ENCODE data around the gene HSPA6.
"Not testable (repeated sequence)": the region's sequence is repeated elsewhere in the genome, so short reads cannot be mapped to it uniquely, and the experiment has no call there.

Gene HSPA6

GRCh38 chr1:161503394-161503748 lies 21.0 kb upstream of the HSPA6 start:
- no peak for DNase-seq (ENCODE audit: low spot score)

- DNase-seq (ENCODE audit: low spot score) = no peak
Observed at GRCh38 chr1:161505686-161506085, 18.7 kb upstream of the HSPA6 start.

DNA sequence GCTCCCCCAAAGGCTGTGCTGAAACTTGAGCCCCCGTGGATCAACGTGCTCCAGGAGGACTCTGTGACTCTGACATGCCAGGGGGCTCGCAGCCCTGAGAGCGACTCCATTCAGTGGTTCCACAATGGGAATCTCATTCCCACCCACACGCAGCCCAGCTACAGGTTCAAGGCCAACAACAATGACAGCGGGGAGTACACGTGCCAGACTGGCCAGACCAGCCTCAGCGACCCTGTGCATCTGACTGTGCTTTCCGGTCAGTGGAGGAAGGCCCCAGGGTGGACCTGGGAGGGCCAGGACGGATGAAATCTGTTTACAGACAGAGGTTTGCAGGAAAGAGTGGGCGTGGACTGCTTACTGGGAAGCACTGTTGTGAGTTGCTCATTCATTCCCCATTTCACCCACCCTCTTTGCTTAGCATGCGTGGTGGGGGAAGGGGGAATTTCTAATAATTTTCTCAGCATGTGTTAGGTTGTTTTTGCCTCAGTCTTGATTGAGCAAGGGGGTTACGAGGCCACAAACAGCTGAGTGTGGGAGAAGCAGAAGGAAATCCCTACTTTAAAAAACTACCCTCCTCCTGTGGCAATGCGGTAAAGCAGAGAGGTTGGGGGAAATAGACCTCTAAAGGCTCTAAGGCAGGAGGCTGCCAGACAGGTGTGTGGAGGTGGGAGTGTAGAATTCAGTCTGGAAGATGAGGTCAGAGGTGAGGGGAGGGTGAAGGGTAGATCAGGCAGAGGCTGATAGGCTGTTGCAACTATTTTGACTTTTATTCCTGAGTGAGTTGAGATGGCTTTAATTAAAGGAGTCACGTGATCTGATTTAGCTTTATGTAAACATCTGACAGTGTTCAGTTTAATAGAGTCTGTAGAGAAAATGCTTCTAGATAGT lies 17.8 kb upstream of the HSPA6 start:
- DNase-seq (ENCODE audit: low spot score) = no peak

DNA sequence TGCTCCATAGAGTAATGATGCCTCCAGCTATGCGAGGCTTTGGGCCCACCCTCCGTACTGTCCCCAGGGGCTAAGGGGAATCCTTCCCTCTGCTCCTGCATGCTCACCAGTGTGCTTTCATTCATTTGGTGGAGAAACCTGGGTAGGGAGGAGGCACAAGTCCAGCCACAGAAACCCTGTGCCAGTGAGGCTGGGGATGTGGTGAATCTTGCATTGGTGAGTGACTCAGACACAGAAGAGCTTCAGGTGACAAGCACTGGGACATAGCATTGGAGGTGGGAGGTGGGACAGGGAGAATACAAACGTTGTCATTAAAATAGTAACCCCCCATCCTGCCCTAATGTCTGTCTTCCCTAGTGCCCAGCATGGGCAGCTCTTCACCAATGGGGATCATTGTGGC lies 13.9 kb upstream of the HSPA6 start:
- no peak for DNase-seq (ENCODE audit: low spot score)

GRCh38 chr1:161511018-161511755 lies 13.2 kb upstream of the HSPA6 start:
- no peak for DNase-seq (ENCODE audit: low spot score)

- DNase-seq (ENCODE audit: low spot score) = no peak
Observed at GRCh38 chr1:161511756-161512060, 12.6 kb upstream of the HSPA6 start.

- DNase-seq (ENCODE audit: low spot score) = peak; percentile 7
Observed at GRCh38 chr1:161512636-161513447, 11.5 kb upstream of the HSPA6 start.

DNA sequence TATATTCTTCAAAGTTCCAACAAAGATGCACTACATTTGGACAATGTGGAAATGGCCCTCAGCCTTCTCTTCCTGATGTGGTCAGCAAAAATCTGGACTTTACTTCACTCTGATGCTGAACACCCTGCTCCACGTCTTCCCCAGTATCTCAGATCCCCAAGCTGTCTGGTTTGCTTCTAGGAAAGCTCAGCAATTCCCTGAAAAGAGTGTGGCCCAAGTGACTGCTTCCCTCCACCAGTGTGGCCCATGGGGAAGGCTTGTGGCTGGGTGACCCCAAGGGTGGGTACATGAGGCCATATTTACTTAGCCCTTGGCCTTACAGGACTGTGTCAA lies 10.9 kb upstream of the HSPA6 start:
- DNase-seq (ENCODE audit: low spot score) = not testable (repeated sequence)

DNA sequence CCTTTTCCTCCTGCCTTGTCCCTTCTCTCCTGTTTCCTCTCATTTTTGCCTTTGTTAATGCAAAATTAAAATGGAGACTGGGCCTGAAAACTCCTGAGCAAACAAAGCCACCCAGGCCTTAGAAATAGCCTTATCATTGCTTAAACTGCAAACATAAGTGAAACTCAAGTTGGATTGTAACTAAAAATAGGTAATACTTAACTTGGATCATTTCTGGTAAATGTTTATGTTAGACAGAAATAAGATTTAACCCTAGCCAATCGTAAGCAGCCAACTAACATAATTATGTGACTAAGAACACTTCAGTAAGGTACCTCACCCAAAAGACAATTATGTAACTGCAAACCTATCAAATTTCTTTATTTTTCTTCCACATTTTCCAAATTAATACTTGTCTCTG lies 10.4 kb upstream of the HSPA6 start:
- not testable (repeated sequence) for DNase-seq (ENCODE audit: low spot score)

- DNase-seq (ENCODE audit: low spot score) = not testable (repeated sequence)
Observed at GRCh38 chr1:161523041-161523816, 1.1 kb upstream of the HSPA6 start.

GRCh38 chr1:161524742-161525291 lies 477 bp downstream of the HSPA6 start:
- DNase-seq (ENCODE audit: low spot score) = not testable (repeated sequence)

GRCh38 chr1:161525321-161525720 lies 981 bp downstream of the HSPA6 start:
- DNase-seq (ENCODE audit: low spot score) = not testable (repeated sequence)

GRCh38 chr1:161525918-161526317 lies 1.6 kb downstream of the HSPA6 start:
- DNase-seq (ENCODE audit: low spot score) = not testable (repeated sequence)

- DNase-seq (ENCODE audit: low spot score) = not testable (repeated sequence)
Observed at GRCh38 chr1:161528550-161528949, 4.2 kb downstream of the HSPA6 start.

DNA sequence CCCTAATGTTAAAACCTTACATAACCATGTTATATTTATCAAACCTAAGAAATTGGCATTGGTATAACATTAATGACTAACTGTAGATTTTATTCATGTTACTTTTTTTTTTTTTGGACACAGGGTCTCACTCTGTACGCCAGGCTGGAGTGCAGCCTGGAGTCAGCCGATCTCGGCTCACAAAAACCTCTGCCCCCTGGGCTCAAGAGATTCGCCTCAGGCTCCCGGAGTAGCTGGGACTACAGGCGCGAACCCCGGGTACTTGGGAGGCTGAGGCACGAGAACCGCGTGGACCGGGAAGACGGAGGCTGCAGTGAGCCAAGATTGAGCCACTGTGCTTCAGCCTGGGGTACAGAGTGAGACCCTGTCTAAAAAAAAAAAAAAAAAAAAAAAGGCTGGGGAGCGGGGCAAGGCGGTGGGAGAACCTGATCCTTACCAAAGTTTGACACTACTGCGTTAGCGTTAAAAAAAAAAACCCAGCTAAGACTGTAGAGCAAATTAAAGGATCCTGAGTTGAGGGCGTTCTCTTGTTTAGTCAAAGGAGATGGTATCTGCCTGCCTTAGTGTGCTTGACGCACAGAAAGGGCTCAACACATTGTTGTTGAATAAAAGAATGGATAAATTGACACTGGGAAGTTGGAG lies 5.2 kb downstream of the HSPA6 start:
- not testable (repeated sequence) for DNase-seq (ENCODE audit: low spot score)

DNA sequence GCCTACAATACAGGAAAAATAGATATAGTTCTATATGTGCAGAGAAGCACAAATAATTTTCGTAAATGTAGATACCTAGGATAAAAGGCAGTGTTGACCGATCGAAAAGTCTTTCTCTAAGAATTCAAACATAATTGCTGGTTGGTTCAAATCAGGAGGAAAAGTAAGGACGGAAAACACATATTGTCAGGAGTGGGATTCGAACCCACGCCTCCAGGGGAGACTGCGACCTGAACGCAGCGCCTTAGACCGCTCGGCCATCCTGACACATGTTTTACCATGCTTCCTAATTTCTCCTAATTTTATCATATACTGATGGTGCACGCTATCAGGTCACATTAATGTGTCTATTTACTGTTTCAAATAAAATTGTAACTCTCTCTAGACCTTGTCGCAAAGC lies 5.8 kb downstream of the HSPA6 start:
- peak; percentile 45 for DNase-seq (ENCODE audit: low spot score)

DNA sequence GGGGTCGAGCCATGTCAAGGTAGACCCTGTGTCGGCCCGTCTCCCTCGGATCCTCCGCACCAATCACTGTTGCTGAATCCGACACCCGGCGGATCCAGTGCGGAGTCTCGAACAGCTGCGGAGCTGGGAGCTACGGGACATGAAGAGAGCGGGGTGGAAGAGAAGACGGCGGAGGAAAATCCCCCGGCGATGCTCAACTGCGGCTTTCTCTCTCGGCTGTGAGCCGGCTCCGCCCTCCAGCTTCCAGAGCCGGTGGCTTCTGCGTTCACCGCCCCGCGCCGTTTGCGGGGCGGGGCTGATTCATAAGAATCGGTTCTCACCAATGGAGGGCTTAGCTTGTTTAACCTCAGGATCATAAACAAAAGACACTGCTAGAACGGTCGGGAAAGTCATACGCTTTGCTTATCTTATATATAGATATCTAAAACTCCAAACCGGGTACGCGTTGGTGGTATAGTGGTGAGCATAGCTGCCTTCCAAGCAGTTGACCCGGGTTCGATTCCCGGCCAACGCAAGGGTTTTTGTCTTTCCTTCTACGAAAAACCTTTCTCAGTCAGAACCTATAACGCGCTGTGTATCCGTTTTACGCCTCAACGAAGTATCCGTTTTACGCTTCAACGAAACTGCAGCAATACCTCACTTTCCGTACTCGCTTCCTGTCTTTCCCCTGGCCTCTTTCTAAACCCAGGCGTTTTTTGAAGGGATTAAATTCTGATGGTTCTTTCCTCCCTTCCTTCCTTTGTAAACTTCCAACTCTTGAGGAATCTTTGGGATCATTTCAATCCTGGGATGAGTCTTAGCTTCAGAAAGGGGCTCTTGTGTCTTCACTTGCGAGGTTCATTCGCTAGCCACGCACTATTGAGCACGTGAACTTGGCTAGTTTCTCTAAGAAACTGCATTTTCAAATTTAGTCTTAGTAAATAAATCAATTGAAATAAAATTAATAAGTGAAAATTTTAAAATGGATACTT lies 6.6 kb downstream of the HSPA6 start:
- peak; percentile 92 for DNase-seq (ENCODE audit: low spot score)

- DNase-seq (ENCODE audit: low spot score) = no peak
Observed at GRCh38 chr1:161531986-161532643, 7.8 kb downstream of the HSPA6 start.

All from SW480 (cell line).